HG03025 (cell line): ENCODE results near the gene SLC4A8.
"Not testable (repeated sequence)": the region's sequence is repeated elsewhere in the genome, so short reads cannot be mapped to it uniquely, and the experiment has no call there.

ENCODE experiments used
- ATAC-seq: cut with Tn5 transposase; IDR thresholded peaks from one replicate; pipeline ENCODE4 v1.9.1; 2021; ENCODE audit warnings: mild to moderate bottlenecking, moderate library complexity; ENCODE audit not compliant: unreplicated experiment, low FRiP score

The SLC4A8 gene

GRCh38 chr12:51470116-51470515 is 45.5 kb downstream of the SLC4A8 start:
- no peak for ATAC-seq

- no peak for ATAC-seq
These were observed 46.7 kb downstream of the SLC4A8 start for GRCh38 chr12:51471111-51471864.

GRCh38 chr12:51472984-51473383 is 48.4 kb downstream of the SLC4A8 start:
- ATAC-seq = no peak

GRCh38 chr12:51473947-51474346 is 49.3 kb downstream of the SLC4A8 start:
- no peak for ATAC-seq

DNA sequence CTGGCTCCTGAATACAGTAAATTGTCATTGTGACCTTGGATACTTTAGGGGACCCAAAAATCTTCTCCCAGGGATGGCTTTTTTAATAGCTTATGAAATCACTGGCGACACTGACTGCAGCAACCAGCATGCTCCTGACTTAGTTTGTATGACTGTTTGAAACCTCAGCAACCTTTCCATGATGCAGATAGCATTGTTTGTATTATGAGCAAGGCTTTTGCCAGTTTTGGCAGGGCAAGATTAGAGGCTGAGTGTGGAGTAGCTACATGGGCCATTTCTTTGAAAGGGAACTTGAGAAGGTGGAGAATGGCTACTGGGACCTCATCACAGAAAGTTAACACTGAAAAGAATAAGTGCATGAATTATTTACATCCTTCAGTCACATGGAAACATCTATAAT is 50.9 kb downstream of the SLC4A8 start:
- no peak for ATAC-seq

DNA sequence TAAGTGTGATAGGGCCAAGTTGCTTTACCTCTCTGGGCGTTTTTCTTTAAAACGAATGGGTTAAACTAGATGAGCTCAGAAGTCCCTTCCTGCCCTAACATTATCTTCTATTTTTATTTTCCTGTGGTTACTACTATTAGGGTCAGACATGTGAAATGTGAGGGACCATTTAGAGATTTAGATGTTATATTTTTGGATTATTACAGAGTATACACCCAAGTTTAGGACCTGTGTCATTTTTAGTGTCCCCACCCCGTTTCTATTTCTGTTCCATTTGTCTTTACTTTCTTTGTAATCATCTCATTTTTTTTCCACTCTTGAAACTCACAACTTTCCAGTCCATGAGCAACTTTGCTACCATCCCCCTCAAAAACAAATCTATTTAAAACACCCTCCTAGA is 56.3 kb downstream of the SLC4A8 start:
- no peak for ATAC-seq

DNA sequence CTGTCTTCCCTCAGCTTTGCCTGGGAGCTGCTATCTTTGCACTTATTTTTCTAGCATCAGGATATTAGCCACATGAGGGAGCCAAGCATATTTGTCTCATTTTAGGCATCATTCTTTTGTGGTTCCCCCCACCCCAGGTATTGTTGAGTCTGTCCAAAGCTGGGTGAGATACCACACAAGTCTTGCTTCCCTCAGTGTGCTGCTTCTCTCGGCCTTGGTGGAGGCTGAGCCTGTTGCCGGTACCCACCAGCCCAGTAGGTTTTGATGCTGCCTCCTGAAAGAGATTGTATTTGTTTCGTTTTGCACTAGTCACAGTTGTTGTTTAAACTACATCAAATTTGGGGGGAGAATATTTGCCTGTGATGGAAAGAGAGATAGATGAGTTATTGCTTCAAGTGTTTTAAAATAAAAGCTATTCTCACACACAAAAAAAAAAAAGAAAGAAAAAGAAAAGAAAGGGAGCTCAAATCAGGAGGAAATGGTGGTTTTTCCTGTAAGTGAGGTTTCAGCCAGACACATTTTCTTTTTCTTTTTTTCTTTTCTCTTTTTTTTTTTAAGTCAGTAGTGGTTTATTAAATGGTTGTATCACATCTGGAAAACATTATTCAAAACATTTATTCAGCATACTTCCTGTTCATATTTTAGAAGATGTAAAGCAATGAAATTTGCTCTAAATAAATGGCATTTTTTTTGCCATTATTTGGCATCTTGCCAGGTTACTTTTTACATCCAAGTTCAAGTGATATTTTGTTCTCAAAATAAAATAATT is 58.5 kb downstream of the SLC4A8 start:
- no peak for ATAC-seq

- ATAC-seq = no peak
These were observed 59.5 kb downstream of the SLC4A8 start for GRCh38 chr12:51484119-51484518.

GRCh38 chr12:51488281-51488680 is 63.6 kb downstream of the SLC4A8 start:
- no peak for ATAC-seq

DNA sequence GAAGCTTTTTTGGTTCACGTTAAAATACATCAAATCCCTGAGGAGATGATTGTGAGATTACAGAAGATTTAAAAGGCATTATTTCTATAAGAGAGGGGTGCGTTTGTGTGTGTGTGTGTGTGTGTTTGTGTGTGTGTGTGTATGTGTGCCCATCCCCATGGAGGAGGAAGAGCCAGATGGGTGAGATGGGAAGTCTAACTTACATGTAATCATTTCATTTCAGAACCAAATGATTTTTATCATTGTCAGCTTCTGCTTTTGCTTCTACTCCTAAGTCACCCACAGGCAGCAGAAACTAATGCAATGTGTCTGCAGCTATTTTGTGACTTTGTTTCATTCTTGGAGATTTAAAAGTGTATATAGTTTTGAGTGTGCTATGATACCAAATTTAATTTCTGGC is 68.7 kb downstream of the SLC4A8 start:
- no peak for ATAC-seq

GRCh38 chr12:51496895-51497294 is 72.3 kb downstream of the SLC4A8 start:
- ATAC-seq = no peak

DNA sequence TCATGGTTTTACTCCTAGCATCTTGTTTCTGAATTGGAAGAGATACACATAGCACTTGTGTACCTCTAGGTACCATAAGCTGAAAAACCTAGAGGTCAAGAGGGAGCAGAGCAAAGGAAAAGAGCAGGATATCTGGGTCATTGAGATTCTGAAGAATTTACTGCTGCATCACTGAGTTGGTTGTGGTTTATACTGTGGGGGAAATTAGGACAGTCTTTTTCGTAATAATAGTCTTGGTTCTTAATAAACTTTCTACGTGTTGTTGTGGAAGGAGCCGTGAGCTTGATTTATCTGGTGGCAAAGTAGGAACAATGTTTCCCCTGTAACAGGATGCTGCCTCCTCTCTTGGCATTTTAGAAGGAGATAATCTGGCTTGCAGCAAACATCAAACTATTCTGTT is 80.2 kb downstream of the SLC4A8 start:
- no peak for ATAC-seq

DNA sequence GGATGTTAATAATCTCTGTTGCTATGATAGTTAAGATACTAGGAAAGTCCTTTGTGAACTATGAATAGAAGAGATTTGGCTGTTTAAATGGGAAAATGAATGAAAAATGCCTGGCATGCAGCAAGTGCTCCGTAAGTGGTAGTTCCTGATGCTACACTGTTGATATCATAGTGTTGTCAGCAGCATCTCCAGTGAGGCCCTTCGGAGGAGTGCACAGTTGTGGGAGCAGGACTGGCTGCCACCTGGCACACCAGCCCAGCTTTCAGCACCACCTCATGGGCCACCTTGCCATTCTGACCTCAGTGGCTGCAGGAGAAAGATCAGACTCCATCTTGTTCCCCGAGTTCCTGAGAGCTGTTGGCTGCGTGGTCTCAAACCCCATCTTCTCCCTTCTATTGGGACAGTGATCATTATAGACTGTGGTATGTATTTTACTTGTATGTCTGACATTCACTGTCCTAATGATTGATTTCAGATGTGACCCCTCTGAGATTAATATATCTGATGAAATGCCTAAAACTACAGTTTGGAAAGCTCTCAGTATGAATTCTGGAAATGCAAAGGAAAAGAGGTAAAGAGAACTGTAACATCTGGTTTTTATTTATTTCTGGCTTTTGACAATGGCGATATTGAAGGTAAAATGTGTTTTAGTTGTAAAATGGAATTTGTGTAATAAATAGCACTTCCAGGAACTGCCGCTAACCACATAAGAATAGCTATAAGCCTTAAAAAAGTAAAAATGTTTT is 80.9 kb downstream of the SLC4A8 start:
- ATAC-seq = no peak

- ATAC-seq = no peak
These were observed 82.5 kb downstream of the SLC4A8 start for GRCh38 chr12:51507178-51507577.

DNA sequence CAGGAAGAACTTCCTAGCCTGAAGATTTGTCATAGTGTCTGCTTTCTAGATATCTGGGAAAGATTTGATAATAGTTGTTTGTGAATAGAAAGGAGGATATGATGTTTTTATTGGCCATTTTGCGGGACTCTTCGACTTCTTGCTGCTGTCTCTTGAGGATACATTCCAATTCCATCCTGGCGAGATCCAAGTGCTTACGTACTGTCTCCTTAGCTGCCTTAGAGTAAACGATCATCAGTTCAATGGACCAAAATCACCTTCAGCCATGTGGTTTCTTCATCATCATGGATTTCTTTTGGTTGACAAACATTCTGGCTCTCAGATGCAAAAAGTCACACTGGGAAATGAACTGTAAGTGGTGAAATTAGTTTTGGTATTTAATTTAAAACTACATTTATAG is 83.7 kb downstream of the SLC4A8 start:
- ATAC-seq = no peak

DNA sequence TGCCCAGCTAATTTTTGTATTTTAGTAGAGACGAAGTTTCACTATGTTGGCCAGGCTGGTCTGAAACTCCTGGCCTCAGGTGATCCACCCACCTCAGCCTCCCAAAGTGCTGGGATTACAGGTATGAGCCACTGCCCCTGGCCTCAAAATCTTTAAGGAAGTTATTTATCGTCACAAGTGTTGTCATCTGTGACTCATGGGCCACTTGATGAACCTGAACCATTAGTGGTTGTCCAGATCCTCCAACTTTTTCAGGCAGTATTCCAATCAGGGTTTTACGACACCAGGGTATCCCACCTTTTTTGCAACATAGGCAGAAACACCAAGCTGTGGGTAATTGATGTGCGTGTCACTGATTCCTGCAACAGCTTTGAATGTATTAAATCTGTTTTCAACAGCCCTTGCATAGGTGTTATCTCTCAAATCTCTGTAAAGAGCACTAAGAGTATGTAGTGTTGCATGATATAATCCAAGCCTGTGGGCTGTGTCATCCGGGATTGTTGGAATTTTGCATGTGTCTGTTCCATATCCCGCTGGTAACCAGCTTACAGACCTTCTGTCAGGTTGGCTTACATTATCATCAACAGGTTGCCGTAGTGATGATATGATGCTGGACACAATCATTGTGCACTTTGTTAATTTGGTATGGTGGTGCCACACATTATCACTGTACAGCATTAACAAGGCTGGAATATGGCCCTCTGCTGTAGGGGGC is 87.1 kb downstream of the SLC4A8 start:
- no peak for ATAC-seq

DNA sequence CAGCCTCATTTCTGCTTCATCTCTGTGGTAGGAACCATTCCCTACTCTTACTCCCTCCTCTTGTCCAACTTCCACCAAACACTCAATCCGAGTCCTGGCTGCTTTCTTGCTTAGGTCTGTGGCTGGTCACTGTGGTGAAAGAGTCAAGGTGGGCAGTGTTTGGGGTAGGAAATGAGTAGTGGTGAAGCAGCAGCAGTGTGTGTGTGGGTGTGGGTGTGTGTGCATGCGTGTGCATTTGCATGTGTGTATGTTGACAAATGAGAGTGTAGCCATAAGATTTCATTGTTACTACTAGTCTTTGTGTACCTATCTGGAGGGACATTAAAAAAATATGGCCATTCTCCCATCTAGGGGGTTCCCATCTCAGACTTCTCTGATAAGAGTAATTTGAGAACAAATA is 87.8 kb downstream of the SLC4A8 start:
- ATAC-seq = no peak

DNA sequence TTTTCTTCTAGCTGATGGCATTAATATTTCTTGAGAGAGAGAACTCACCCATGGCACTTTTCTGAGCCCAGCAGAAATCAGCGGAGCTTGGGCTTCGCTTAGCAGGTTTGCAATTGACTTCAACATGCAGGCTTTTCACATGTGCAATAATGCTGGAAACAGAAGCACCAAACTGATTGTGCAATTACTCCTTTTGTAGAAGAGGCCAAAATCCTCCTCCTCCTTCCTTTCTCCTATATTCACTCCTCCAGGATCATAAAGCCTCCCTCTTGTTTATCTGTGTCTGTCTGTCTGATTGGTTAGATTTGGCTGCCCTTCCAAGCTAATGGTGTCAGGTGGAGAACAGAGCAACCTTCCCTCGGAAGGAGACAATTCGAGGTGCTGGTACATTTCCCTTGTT is 90.4 kb downstream of the SLC4A8 start:
- not testable (repeated sequence) for ATAC-seq

DNA sequence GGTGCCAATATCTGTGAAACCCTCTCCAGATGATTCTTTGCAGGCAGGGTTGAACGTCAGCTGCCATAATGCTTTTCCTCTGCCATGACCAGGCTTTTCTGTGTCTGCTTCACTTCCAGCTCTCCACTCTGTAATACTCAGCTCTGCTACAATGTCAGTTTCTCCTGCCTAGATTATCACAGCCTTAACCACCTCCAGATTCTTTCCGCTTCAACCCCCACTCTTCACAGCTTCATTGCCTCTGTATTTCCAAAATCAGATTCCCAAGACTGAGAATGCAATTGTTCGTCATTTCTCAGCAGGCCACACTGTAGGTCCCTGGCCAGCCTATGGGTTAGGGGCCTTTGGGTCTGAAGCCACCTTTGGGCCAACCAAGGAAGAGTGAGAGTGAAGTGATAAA is 92.7 kb downstream of the SLC4A8 start:
- no peak for ATAC-seq

GRCh38 chr12:51517800-51518199 is 93.2 kb downstream of the SLC4A8 start:
- ATAC-seq = no peak

GRCh38 chr12:51519755-51520154 is 95.1 kb downstream of the SLC4A8 start:
- ATAC-seq = no peak
